T-helper 17 cell (primary cell): ENCODE measurements around the gene TFPI. TPM values are rescaled to one million over a fixed set of nuclear protein-coding genes. Genes with fewer than 3 reads are reported as not detected.
"Not testable (repeated sequence)": the region's sequence is repeated elsewhere in the genome, so short reads cannot be mapped to it uniquely, and the experiment has no call there.

Source experiments
- ATAC-seq: fragments of 150-1000 bp; cut with Tn5 transposase; 2 replicates; pipeline ENCODE4 v1.10.0; 2021; ENCODE audit warnings: mild to moderate bottlenecking, moderate library complexity
- DNase-seq, 3 donors: peaks; one replicate each; pipeline versions ENCODE4 v3.0.0 to v3.0.0-alpha.2; 2020 to 2021
- H3K9me3 ChIP-seq: one replicate; pipeline ENCODE4 v1.7.0; 2013; ENCODE audit warnings: low read length, mild to moderate bottlenecking; ENCODE audit not compliant: control insufficient read depth, poor library complexity, severe bottlenecking
- H3K27ac Mint-ChIP-seq: one replicate; pipeline ENCODE4 v1.8.0; 2022; ENCODE audit warnings: mild to moderate bottlenecking, moderate library complexity, mixed read lengths
- H3K27me3 Mint-ChIP-seq: one replicate; pipeline ENCODE4 v1.8.0; 2022; ENCODE audit warnings: mixed read lengths
- H3K36me3 Mint-ChIP-seq: one replicate; pipeline ENCODE4 v1.8.0; 2022; ENCODE audit warnings: low read depth, mixed read lengths
- H3K4me1 Mint-ChIP-seq: one replicate; pipeline ENCODE4 v1.8.0; 2022; ENCODE audit warnings: mild to moderate bottlenecking, mixed read lengths
- H3K4me3 Mint-ChIP-seq: one replicate; pipeline ENCODE4 v1.8.0; 2022; ENCODE audit warnings: mild to moderate bottlenecking, moderate library complexity, mixed read lengths
- total RNA-seq, 4 donors: library from RNA in 2 of 4; stranded (reverse) in 2 of 4; gene quantifications; one replicate each; pipeline ENCODE4 v1.2.3 and lab custom pipeline; 2022 to 2026

Gene TFPI
- total RNA-seq, 2 donors from 2014 or later = 0.32 to 4.8 TPM

GRCh38 chr2:187513460-187514234 is 40.6 kb downstream of the TFPI start:
- H3K27me3 Mint-ChIP-seq, H3K4me3 Mint-ChIP-seq, H3K9me3 ChIP-seq, H3K4me1 Mint-ChIP-seq, H3K27ac Mint-ChIP-seq, ATAC-seq, DNase-seq, H3K36me3 Mint-ChIP-seq: not testable (repeated sequence)

GRCh38 chr2:187511356-187512315 is 42.6 kb downstream of the TFPI start:
- no peaks in the 10 kb centered on the region for H3K27me3 Mint-ChIP-seq
- no peak overlapping the region for H3K27ac Mint-ChIP-seq
- no peak overlapping the region for H3K4me3 Mint-ChIP-seq
- DNase-seq (no peak), ATAC-seq (no peak)
- no peaks in the 10 kb centered on the region for H3K9me3 ChIP-seq
- no peaks in the 10 kb centered on the region for H3K36me3 Mint-ChIP-seq
- H3K4me1 Mint-ChIP-seq = no peaks in the 10 kb centered on the region

GRCh38 chr2:187510419-187511355 is 43.5 kb downstream of the TFPI start:
- not testable (repeated sequence) for H3K9me3 ChIP-seq, H3K4me3 Mint-ChIP-seq, H3K36me3 Mint-ChIP-seq, DNase-seq, H3K27me3 Mint-ChIP-seq, ATAC-seq, H3K4me1 Mint-ChIP-seq, H3K27ac Mint-ChIP-seq

GRCh38 chr2:187509667-187510417 is 44.4 kb downstream of the TFPI start:
- Mint-ChIP-seq H3K36me3 (no peaks in the 10 kb centered on the region), H3K4me3 (no peak overlapping the region), H3K27ac (no peak overlapping the region), H3K4me1 (no peaks in the 10 kb centered on the region), H3K27me3 (no peaks in the 10 kb centered on the region)
- DNase-seq (no peak), ATAC-seq (peak; percentile 40)
- no peaks in the 10 kb centered on the region for H3K9me3 ChIP-seq

- H3K4me3 Mint-ChIP-seq = no peak overlapping the region
- ATAC-seq (no peak), DNase-seq (no peak)
- no peaks in the 10 kb centered on the region for H3K9me3 ChIP-seq
- peaks cover 7% of the 10 kb centered on the region for H3K27me3 Mint-ChIP-seq
- H3K4me1 Mint-ChIP-seq = no peaks in the 10 kb centered on the region
- no peaks in the 10 kb centered on the region for H3K36me3 Mint-ChIP-seq
- no peak overlapping the region for H3K27ac Mint-ChIP-seq
Observed at GRCh38 chr2:187506416-187506815, 47.8 kb downstream of the TFPI start.

- ATAC-seq (no peak), DNase-seq (no peak)
- H3K9me3 ChIP-seq = no peaks in the 10 kb centered on the region
- no peaks in the 10 kb centered on the region for H3K36me3 Mint-ChIP-seq
- no peaks in the 10 kb centered on the region for H3K4me1 Mint-ChIP-seq
- H3K27me3 Mint-ChIP-seq = peaks cover 7% of the 10 kb centered on the region
- H3K27ac Mint-ChIP-seq = no peak overlapping the region
- H3K4me3 Mint-ChIP-seq = no peak overlapping the region
Observed at GRCh38 chr2:187505065-187505672, 49.1 kb downstream of the TFPI start.

GRCh38 chr2:187504312-187504921 is 49.8 kb downstream of the TFPI start:
- peaks cover 7% of the 10 kb centered on the region for H3K27me3 Mint-ChIP-seq
- no peak overlapping the region for H3K27ac Mint-ChIP-seq
- ATAC-seq = no peak

GRCh38 chr2:187503700-187504099 is 50.5 kb downstream of the TFPI start:
- ATAC-seq = no peak
- H3K9me3 ChIP-seq = no peaks in the 10 kb centered on the region

More at GRCh38 chr2:187504312-187504921, 49.8 kb downstream of the TFPI start:
- no peak overlapping the region for H3K4me3 Mint-ChIP-seq
- no peaks in the 10 kb centered on the region for H3K9me3 ChIP-seq
- no peaks in the 10 kb centered on the region for H3K36me3 Mint-ChIP-seq
- no peaks in the 10 kb centered on the region for H3K4me1 Mint-ChIP-seq
- no peak for DNase-seq

GRCh38 chr2:187502467-187502866 is 51.8 kb downstream of the TFPI start:
- no peak for ATAC-seq
- Mint-ChIP-seq H3K4me1 (no peaks in the 10 kb centered on the region), H3K36me3 (no peaks in the 10 kb centered on the region), H3K27me3 (peaks cover 7% of the 10 kb centered on the region), H3K4me3 (no peak overlapping the region), H3K27ac (no peak overlapping the region)
- H3K9me3 ChIP-seq = no peaks in the 10 kb centered on the region
- no peak for DNase-seq

More at GRCh38 chr2:187503700-187504099, 50.5 kb downstream of the TFPI start:
- Mint-ChIP-seq H3K36me3 (no peaks in the 10 kb centered on the region), H3K27ac (no peak overlapping the region), H3K4me3 (no peak overlapping the region), H3K4me1 (no peaks in the 10 kb centered on the region), H3K27me3 (peaks cover 7% of the 10 kb centered on the region)
- DNase-seq = no peak

DNA sequence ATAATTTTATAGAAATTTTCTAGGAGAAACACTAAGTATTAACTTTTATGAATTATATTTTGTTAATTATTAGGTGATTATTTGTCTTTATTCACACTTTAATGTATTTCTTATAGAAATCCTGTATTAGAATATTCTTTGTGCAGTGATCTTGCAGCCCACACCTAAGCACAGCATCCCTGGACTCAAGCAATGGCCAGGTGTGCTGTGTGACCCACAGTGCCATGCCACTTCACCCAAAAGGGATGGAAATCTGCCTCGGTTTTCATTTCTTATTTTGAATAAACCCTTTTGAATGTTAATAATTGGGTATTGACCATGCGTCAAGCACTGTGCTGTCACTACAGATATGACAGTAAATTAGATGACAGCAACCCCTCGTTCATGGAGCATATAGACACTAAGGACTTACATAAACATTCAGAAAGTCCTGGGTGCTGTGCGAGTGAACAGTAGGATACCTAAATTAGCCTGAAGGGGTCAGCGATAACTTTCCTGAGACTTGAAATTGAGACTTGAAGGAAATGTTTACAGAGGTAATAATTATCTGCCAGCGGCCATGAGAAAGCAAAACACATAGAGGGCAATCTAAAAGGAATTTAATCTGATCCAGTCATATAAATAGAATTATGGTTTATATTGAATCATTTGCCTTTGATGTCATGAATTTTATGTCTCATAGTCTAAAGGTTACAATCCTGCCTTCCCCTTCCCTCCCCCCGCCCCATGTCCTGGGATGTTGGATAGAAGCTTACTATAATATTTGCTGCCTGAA is 53.5 kb downstream of the TFPI start:
- no peaks in the 10 kb centered on the region for H3K4me1 Mint-ChIP-seq
- H3K27ac Mint-ChIP-seq = no peak overlapping the region
- peaks cover 7% of the 10 kb centered on the region for H3K27me3 Mint-ChIP-seq
- ATAC-seq = no peak
- no peak overlapping the region for H3K4me3 Mint-ChIP-seq
- no peaks in the 10 kb centered on the region for H3K9me3 ChIP-seq
- DNase-seq = no peak
- no peaks in the 10 kb centered on the region for H3K36me3 Mint-ChIP-seq

GRCh38 chr2:187499941-187500532 is 54.2 kb downstream of the TFPI start:
- no peaks in the 10 kb centered on the region for H3K9me3 ChIP-seq
- peaks cover 7% of the 10 kb centered on the region for H3K27me3 Mint-ChIP-seq
- H3K4me1 Mint-ChIP-seq = no peaks in the 10 kb centered on the region
- no peak overlapping the region for H3K4me3 Mint-ChIP-seq
- H3K36me3 Mint-ChIP-seq = no peaks in the 10 kb centered on the region
- ATAC-seq (no peak), DNase-seq (no peak)
- no peak overlapping the region for H3K27ac Mint-ChIP-seq
